Transverse colon (tissue), 4 donors: ENCODE measurements around the gene ADGRE1. TPM values are rescaled to one million over a fixed set of nuclear protein-coding genes. Genes with fewer than 3 reads are reported as not detected.

ENCODE experiments used
- DNase-seq: peaks from one replicate; pipeline ENCODE4 v3.0.0-alpha.2; 2019
- H3K27ac ChIP-seq, 4 donors: fragments of 200-600 bp; sonication (generic); 2 replicates each; pipeline ENCODE4 v1.5.1; 2016 to 2018; ENCODE audit warnings: inconsistent platforms in 4 of 4
- H3K27me3 ChIP-seq: fragments of 200-600 bp; sonication (generic); 2 replicates; pipeline ENCODE4 v1.5.1; 2017; ENCODE audit warnings: inconsistent platforms
- H3K36me3 ChIP-seq, 4 donors: fragments of 200-600 bp; sonication (generic); 2 replicates each; pipeline ENCODE4 v1.5.1; 2017 to 2019; ENCODE audit warnings: inconsistent platforms in 4 of 4
- H3K4me1 ChIP-seq, 4 donors: fragments of 200-600 bp; sonication (generic); 2 replicates each; pipeline ENCODE4 v1.5.1; 2017 to 2020; ENCODE audit warnings: inconsistent platforms in 4 of 4
- H3K4me3 ChIP-seq, 4 donors: fragments of 200-600 bp; sonication (generic); 1 replicate in 1 of 4; 2 replicates in 3 of 4; pipeline versions ENCODE4 v1.5.1 to v1.6.1; 2017 to 2019; ENCODE audit warnings: inconsistent platforms in 4 of 4
- H3K9me3 ChIP-seq, 2 donors: fragments of 200-600 bp; sonication (generic); 2 replicates each; pipeline ENCODE4 v1.5.1; 2017 to 2019; ENCODE audit warnings: inconsistent platforms in 2 of 2
- CTCF ChIP-seq, 5 experiments: fragments of 200-600 bp in 3 of 5; fragments of 450-650 bp in 2 of 5; sonication (generic) in 3 of 5; IDR thresholded peaks; 1 replicate in 2 of 5; 2 replicates in 3 of 5; pipeline ENCODE4 v1.5.1; 2016 to 2017; ENCODE audit warnings: antibody characterized with exemption in 5 of 5, inconsistent platforms in 3 of 5, mild to moderate bottlenecking in 2 of 5, moderate library complexity in 1 of 5
- EP300 ChIP-seq: sonication (generic); formaldehyde crosslinking; IDR thresholded peaks from one replicate; pipeline ENCODE4 v1.6.1; 2017; ENCODE audit warnings: antibody characterized with exemption, low read depth
- POLR2A ChIP-seq: fragments of 450-650 bp; IDR thresholded peaks from one replicate; pipeline ENCODE4 v1.6.1; 2016; ENCODE audit warnings: antibody characterized with exemption, mild to moderate bottlenecking, moderate library complexity
- POLR2AphosphoS5 ChIP-seq, 3 donors: sonication (generic); formaldehyde crosslinking; IDR thresholded peaks; one replicate each; pipeline ENCODE4 v1.6.1; 2016; ENCODE audit warnings: antibody characterized with exemption in 3 of 3
- WGBS, 2 donors: methylation state at CpG; one replicate each; pipeline ENCODE4 v1.1.5; 2018; ENCODE audit warnings: low coverage in 1 of 2; 5-methylcytosine and 5-hydroxymethylcytosine counted together
- in situ Hi-C, 4 donors: fragments of 200-750 bp; cut with MboI; loops; one replicate each; pipeline versions ENCODE4 v1.15.0 to v1.15.1; 2017; ENCODE audit warnings: low sequenced_read_pairs in 3 of 4, low pct_ligation_motif_present in 1 of 4, low pct_unique_long_range_greater_than_20kb in 1 of 4
- intact Hi-C: fragments of 100-400 bp; cut with DNase I; formaldehyde crosslinking; loops from one replicate; pipeline ENCODE4 v1.15.1; 2023; ENCODE audit warnings: low total_unique reads
- small RNA-seq, 4 donors: library from RNA; depleted of rRNA; stranded (forward); fragments of <200 nt; gene quantifications; one replicate each; pipeline ENCODE3, GENCODE V24; 2016
- total RNA-seq, 4 donors: library from RNA; depleted of rRNA; stranded (reverse); fragments of >200 nt; gene quantifications; one replicate each; pipeline ENCODE4 v1.1.0, GENCODE V29; 2016

Gene ADGRE1
- total RNA-seq, 4 donors from 2014 or later = 0.16 to 0.27 TPM; not detected in 2

GRCh38 chr19:6979399-6979798, 92.0 kb downstream of the ADGRE1 start:
- TF ChIP-seq POLR2A (no peak), CTCF (IDR thresholded peaks at IDR 0.05) (no peak), POLR2AphosphoS5 (IDR thresholded peaks at IDR 0.05) (no peak), EP300 (no peak)
- WGBS, 2 donors = 71 to 74% methylated on average over 1 to 3 of the region's 3 CpGs
- no peaks in the 10 kb centered on the region for H3K27me3 ChIP-seq
- intact Hi-C loops = no loop called here
- H3K9me3 ChIP-seq = peaks cover 0 to 8% of the 10 kb centered on the region in 2 donors
- H3K27ac ChIP-seq = no peak overlapping the region
- no peak overlapping the region for H3K4me3 ChIP-seq
- H3K4me1 ChIP-seq = no peaks in the 10 kb centered on the region
- no peak for DNase-seq
- in situ Hi-C loops = no loop called here
- H3K36me3 ChIP-seq = no peaks in the 10 kb centered on the region

GRCh38 chr19:6983448-6983847, 96.1 kb downstream of the ADGRE1 start:
- TF ChIP-seq EP300 = no peak
- Histone ChIP-seq H3K27ac (no peak overlapping the region), H3K36me3 (no peaks in the 10 kb centered on the region), H3K4me3 (no peak overlapping the region), H3K4me1 (no peaks in the 10 kb centered on the region), H3K9me3 (peaks cover 0 to 3% of the 10 kb centered on the region in 2 donors), H3K27me3 (no peaks in the 10 kb centered on the region)
- intact Hi-C loops = no loop called here
- no peak for DNase-seq
- in situ Hi-C loops = no loop called here

GRCh38 chr19:6987850-6988249, 100.5 kb downstream of the ADGRE1 start:
- WGBS, 2 donors = 53 to 67% methylated on average over 1 to 4 of the region's 4 CpGs
- in situ Hi-C loops (no loop called here), intact Hi-C loops (no loop called here)
- Histone ChIP-seq H3K4me1 (no peaks in the 10 kb centered on the region), H3K9me3 (peaks cover 0 to 3% of the 10 kb centered on the region in 2 donors), H3K27me3 (no peaks in the 10 kb centered on the region), H3K36me3 (no peaks in the 10 kb centered on the region), H3K4me3 (no peak overlapping the region), H3K27ac (no peak overlapping the region)
- DNase-seq = no peak
- TF ChIP-seq CTCF (IDR thresholded peaks at IDR 0.05) = no peak
- no peak for TF ChIP-seq EP300
- no peak for TF ChIP-seq POLR2A
- no peak for TF ChIP-seq POLR2AphosphoS5 (IDR thresholded peaks at IDR 0.05)

GRCh38 chr19:6988257-6988656, 100.9 kb downstream of the ADGRE1 start:
- H3K27me3 ChIP-seq = no peaks in the 10 kb centered on the region
- peaks cover 0 to 3% of the 10 kb centered on the region in 2 donors for H3K9me3 ChIP-seq
- DNase-seq = no peak
- no peaks in the 10 kb centered on the region for H3K4me1 ChIP-seq
- no peaks in the 10 kb centered on the region for H3K36me3 ChIP-seq
- TF ChIP-seq CTCF (IDR thresholded peaks at IDR 0.05) = no peak
- TF ChIP-seq POLR2AphosphoS5 (IDR thresholded peaks at IDR 0.05) = no peak
- TF ChIP-seq POLR2A = no peak
- TF ChIP-seq EP300 = no peak
- WGBS, 2 donors = 17 to 43% methylated on average over 1 to 3 of the region's 3 CpGs
- no peak overlapping the region for H3K4me3 ChIP-seq
- intact Hi-C loops = no loop called here
- H3K27ac ChIP-seq = no peak overlapping the region
- in situ Hi-C loops = no loop called here

Small RNAs within 50 kb of the gene (small RNA-seq; reads per million reads assigned to genes)
- gene RF00017 = 0 reads per million in 4 donors

Other genes with a start within 250 kb of the ADGRE1 start
- under 1 TPM in 2 of 4 donors, not detected in 2; 0.27 to 0.48 TPM for gene TNFSF14, start 217.4 kb upstream of the ADGRE1 start, total RNA-seq
- gene C3, start 166.9 kb upstream of the ADGRE1 start, total RNA-seq = 100 to 1,000 TPM in 3 of 4 donors, 10 to 100 TPM in 1; 50.1 to 351 (median 194) TPM
- gene GPR108, start 150.0 kb upstream of the ADGRE1 start, total RNA-seq = 100 to 1,000 TPM in 2 of 4 donors, 10 to 100 TPM in 2; 38.0 to 118 (median 90.6) TPM
- 100 to 1,000 TPM in 1 of 4 donors, 10 to 100 TPM in 3; 55.5 to 227 (median 78.8) TPM for gene TRIP10, start 147.9 kb upstream of the ADGRE1 start, total RNA-seq
- gene SH2D3A, start 120.1 kb upstream of the ADGRE1 start, total RNA-seq = 100 to 1,000 TPM in 1 of 4 donors, 10 to 100 TPM in 3; 41.4 to 127 (median 55.5) TPM
- 10 to 100 TPM in 1 of 4 donors, 1 to 10 TPM in 2, under 1 TPM in 1; 0.60 to 10.8 (median 6.0) TPM for gene VAV1, start 114.9 kb upstream of the ADGRE1 start, total RNA-seq
- not detected for gene MBD3L2B, start 133.9 kb downstream of the ADGRE1 start, total RNA-seq
- not detected for gene MBD3L5, start 143.0 kb downstream of the ADGRE1 start, total RNA-seq
- not detected for gene MBD3L4, start 152.6 kb downstream of the ADGRE1 start, total RNA-seq
- not detected for gene MBD3L2, start 161.7 kb downstream of the ADGRE1 start, total RNA-seq
- not detected for gene MBD3L3, start 171.1 kb downstream of the ADGRE1 start, total RNA-seq
- gene ZNF557, start 182.1 kb downstream of the ADGRE1 start, total RNA-seq = 10 to 100 TPM in 1 of 4 donors, 1 to 10 TPM in 3; 2.0 to 12.5 (median 6.4) TPM